ENCODE data around the gene MREG.

MREG gene

GRCh38 chr2:215898363-215898762, 115.0 kb downstream of the MREG start:
- in situ Hi-C loops (cut with MboI; ENCODE audit: low sequenced_read_pairs), result no loop called here

DNA sequence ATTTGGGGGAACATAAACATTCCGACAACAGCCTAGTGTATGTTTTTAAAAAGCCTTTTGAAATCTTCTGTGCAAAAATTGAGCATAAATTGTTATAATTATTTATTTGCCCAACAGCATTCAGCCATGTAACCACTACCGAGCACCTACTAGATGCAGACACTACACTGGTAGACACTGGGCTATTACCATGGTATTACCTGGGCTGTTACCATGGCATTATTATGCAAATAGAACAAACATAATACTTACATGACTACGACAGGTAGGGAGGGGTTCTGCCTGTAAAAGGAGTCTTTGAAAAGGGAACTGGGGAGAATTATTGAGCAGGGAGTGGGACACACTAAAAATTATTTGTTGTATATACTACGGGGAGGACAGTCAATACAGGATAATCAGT, 116.4 kb downstream of the MREG start:
- in situ Hi-C loops (cut with MboI; ENCODE audit: low sequenced_read_pairs), result no loop called here

GRCh38 chr2:215895330-215895729, 118.0 kb downstream of the MREG start:
- in situ Hi-C loops (cut with MboI; ENCODE audit: low sequenced_read_pairs), result no loop called here

Measured in hTERT RPE-1 (cell line).